HG02970 (cell line): Measurements from ENCODE around the gene WDR70.
"Not testable (repeated sequence)": the region's sequence is repeated elsewhere in the genome, so short reads cannot be mapped to it uniquely, and the experiment has no call there.

ENCODE experiments used
- ATAC-seq: cut with Tn5 transposase; IDR thresholded peaks from one replicate; pipeline ENCODE4 v1.9.1; 2021; ENCODE audit warnings: mild to moderate bottlenecking, moderate library complexity, moderate number of reproducible peaks; ENCODE audit not compliant: unreplicated experiment, low FRiP score

The WDR70 gene

GRCh38 chr5:37379100-37379628 is at the start of gene WDR70:
TSS of gene WDR70 (plus strand) at chr5:37379318. CDS start at chr5:37379368, 50 bp downstream.
- peak; percentile 95 for ATAC-seq

GRCh38 chr5:37334754-37335153 is 44.4 kb upstream of the WDR70 start:
- not testable (repeated sequence) for ATAC-seq

- ATAC-seq = not testable (repeated sequence)
Measured at GRCh38 chr5:37342741-37343140, 36.4 kb upstream of the WDR70 start.

- ATAC-seq = no peak
Measured at GRCh38 chr5:37355161-37355560, 24.0 kb upstream of the WDR70 start.

GRCh38 chr5:37370550-37370863 is 8.6 kb upstream of the WDR70 start:
- no peak for ATAC-seq

- peak; percentile 83 for ATAC-seq
Measured at GRCh38 chr5:37370864-37371726, 8.0 kb upstream of the WDR70 start, which contains the start of gene NUP155. TSS of gene NUP155 (minus strand) at chr5:37371106. CDS start at chr5:37370977, 129 bp downstream.

- no peak for ATAC-seq
Measured at GRCh38 chr5:37375091-37375490, 4.0 kb upstream of the WDR70 start.

- ATAC-seq = not testable (repeated sequence)
Measured at GRCh38 chr5:37378066-37378465, 1.1 kb upstream of the WDR70 start.

GRCh38 chr5:37391591-37391990 is 12.5 kb downstream of the WDR70 start:
- no peak for ATAC-seq

GRCh38 chr5:37396352-37396751 is 17.2 kb downstream of the WDR70 start:
- no peak for ATAC-seq

- no peak for ATAC-seq
Measured at GRCh38 chr5:37400501-37400900, 21.4 kb downstream of the WDR70 start.

GRCh38 chr5:37412515-37412914 is 33.4 kb downstream of the WDR70 start:
- ATAC-seq = no peak

- ATAC-seq = not testable (repeated sequence)
Measured at GRCh38 chr5:37415456-37415855, 36.3 kb downstream of the WDR70 start.

- ATAC-seq = no peak
Measured at GRCh38 chr5:37417347-37417746, 38.2 kb downstream of the WDR70 start.

- ATAC-seq = no peak
Measured at GRCh38 chr5:37424441-37424840, 45.3 kb downstream of the WDR70 start.

- no peak for ATAC-seq
Measured at GRCh38 chr5:37428044-37428443, 48.9 kb downstream of the WDR70 start.

GRCh38 chr5:37435261-37435660 is 56.1 kb downstream of the WDR70 start:
- ATAC-seq = no peak

GRCh38 chr5:37436146-37436934 is 57.2 kb downstream of the WDR70 start:
- no peak for ATAC-seq

- ATAC-seq = no peak
Measured at GRCh38 chr5:37437711-37438110, 58.6 kb downstream of the WDR70 start.

GRCh38 chr5:37445783-37446182 is 66.7 kb downstream of the WDR70 start:
- ATAC-seq = not testable (repeated sequence)

- no peak for ATAC-seq
Measured at GRCh38 chr5:37448941-37449340, 69.8 kb downstream of the WDR70 start.
